GM18858 (cell line): ENCODE data around the gene DRD3.

Experiments used
- ATAC-seq: cut with Tn5 transposase; IDR thresholded peaks from one replicate; pipeline ENCODE4 v1.9.1; 2021; ENCODE audit not compliant: unreplicated experiment

The DRD3 gene

DNA sequence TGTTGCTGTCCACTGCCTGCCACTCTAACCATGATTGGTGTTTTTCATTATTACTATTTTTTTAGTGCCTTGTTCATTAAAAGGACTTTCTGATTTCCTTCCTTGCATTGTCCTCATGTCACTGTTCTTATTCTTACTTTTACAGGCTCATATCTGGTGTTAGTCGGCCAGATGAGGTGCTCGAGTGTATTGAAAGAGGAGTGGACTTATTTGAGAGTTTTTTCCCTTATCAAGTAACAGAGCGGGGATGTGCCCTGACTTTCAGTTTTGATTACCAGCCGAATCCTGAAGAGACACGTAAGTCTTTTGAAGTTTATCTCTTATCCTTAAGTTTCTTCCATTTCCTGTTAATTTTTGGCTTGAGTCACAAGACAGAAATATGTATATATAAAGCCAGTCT, 99.1 kb downstream of the DRD3 start:
- no peak for ATAC-seq

DNA sequence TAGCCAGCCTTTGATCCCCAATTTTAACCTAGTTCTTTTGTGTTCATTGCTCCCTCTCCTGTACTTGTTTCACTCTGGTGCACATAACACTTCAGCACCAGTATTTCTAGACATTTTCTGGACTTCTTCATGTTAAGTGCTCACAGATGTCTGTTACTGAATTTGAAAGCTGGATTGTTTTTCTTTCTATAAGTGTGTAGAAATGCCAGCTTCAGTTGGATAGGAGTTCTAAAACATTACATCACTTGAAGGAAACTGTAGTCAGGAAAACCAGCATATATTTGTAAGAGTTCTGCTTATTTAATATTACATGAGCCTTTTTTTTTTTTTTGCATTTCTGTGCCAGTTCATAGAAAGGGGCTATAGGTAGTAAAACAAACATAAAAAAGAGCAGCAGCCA, 100.7 kb downstream of the DRD3 start:
- no peak for ATAC-seq
